Mesothelial cell of epicardium (in vitro differentiated cells): ENCODE measurements around the gene FRMD7. TPM values are rescaled to one million over a fixed set of nuclear protein-coding genes. Genes with fewer than 3 reads are reported as not detected.

Source experiments
- DNase-seq, 2 experiments: peaks; one replicate each; pipeline ENCODE4 v3.0.0; 2021; ENCODE audit warnings: low spot score in 2 of 2; ENCODE audit not compliant: unreplicated experiment in 2 of 2
- H3K27ac Mint-ChIP-seq: 2 replicates; pipeline ENCODE4 v1.8.0; 2021; ENCODE audit warnings: mixed read lengths
- H3K27me3 Mint-ChIP-seq: 2 replicates; pipeline ENCODE4 v1.8.0; 2021; ENCODE audit warnings: low read depth, mixed read lengths
- H3K36me3 Mint-ChIP-seq: 2 replicates; pipeline ENCODE4 v1.8.0; 2021; ENCODE audit warnings: mixed read lengths
- H3K4me1 Mint-ChIP-seq: 2 replicates; pipeline ENCODE4 v1.8.0; 2021; ENCODE audit warnings: mixed read lengths
- H3K4me3 Mint-ChIP-seq: 2 replicates; pipeline ENCODE4 v1.8.0; 2021; ENCODE audit warnings: mild to moderate bottlenecking, moderate library complexity, mixed read lengths
- H3K9me3 Mint-ChIP-seq: 2 replicates; pipeline ENCODE4 v1.8.0; 2021; ENCODE audit warnings: mixed read lengths
- total RNA-seq: library from RNA; stranded (reverse); gene quantifications from 3 replicates; pipeline ENCODE4 v1.2.1, GENCODE V29; 2021
- TF ChIP-seq, protein P1 (sequence below): fragments of 200-600 bp; sonication (generic); IDR thresholded peaks from one replicate; pipeline ENCODE4 v1.5.0; 2021; ENCODE audit warnings: antibody characterized with exemption; ENCODE audit not compliant: unreplicated experiment

The FRMD7 gene
- total RNA-seq, 1 donor from 2014 or later, result 0.13 TPM

DNA sequence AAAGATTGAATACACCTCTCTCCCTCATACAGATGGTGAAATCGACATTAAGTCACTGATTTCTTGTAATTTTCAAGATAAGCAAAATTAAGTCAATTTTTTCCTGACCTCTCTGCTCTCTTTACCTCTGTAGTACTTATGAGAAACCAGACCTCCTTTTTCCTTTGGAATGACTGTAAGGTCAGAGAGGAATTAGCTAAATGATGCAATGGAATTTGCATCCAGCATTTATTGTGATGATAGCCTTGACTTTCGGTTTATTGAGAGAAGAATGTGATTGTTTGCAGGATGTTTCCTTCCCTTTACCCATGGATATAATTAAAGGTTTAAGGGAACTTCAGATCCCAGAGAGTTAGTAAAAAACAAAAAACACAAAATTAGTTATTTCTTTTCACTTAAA lies 82.4 kb downstream of the FRMD7 start:
- H3K27ac Mint-ChIP-seq, result peak overlapping the region; percentile 92
- H3K27me3 Mint-ChIP-seq, result no peaks in the 10 kb centered on the region
- peaks cover 53% of the 10 kb centered on the region for H3K4me1 Mint-ChIP-seq
- H3K36me3 Mint-ChIP-seq, result no peaks in the 10 kb centered on the region
- H3K9me3 Mint-ChIP-seq, result no peaks in the 10 kb centered on the region
- TF ChIP-seq, protein P1, sequence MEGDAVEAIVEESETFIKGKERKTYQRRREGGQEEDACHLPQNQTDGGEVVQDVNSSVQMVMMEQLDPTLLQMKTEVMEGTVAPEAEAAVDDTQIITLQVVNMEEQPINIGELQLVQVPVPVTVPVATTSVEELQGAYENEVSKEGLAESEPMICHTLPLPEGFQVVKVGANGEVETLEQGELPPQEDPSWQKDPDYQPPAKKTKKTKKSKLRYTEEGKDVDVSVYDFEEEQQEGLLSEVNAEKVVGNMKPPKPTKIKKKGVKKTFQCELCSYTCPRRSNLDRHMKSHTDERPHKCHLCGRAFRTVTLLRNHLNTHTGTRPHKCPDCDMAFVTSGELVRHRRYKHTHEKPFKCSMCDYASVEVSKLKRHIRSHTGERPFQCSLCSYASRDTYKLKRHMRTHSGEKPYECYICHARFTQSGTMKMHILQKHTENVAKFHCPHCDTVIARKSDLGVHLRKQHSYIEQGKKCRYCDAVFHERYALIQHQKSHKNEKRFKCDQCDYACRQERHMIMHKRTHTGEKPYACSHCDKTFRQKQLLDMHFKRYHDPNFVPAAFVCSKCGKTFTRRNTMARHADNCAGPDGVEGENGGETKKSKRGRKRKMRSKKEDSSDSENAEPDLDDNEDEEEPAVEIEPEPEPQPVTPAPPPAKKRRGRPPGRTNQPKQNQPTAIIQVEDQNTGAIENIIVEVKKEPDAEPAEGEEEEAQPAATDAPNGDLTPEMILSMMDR, result no peak
- no peak overlapping the region for H3K4me3 Mint-ChIP-seq
- DNase-seq, result no peak

DNA sequence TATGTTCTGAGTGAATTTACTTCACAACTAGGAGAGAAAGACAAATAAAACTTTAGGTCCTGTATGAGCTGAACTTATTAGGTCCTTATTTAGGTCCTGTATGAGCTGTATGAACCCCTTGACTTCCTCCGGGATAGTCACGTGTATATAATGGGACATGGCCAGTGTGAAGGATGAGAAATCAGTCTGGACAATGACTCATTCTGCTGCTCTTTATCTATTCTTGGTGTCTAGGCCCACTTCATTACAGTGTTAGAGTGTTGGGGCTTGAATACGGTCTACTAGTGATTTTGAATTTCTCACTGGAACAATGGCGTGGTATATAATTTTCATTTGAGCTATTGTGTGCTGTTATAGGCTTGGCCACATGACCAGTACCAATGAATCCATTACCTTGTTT lies 82.9 kb downstream of the FRMD7 start:
- TF ChIP-seq, protein P1, result no peak
- H3K9me3 Mint-ChIP-seq, result no peaks in the 10 kb centered on the region
- peak overlapping the region; percentile 92 for H3K27ac Mint-ChIP-seq
- DNase-seq, result no peak
- H3K4me1 Mint-ChIP-seq, result peaks cover 58% of the 10 kb centered on the region
- H3K4me3 Mint-ChIP-seq, result no peak overlapping the region
- no peaks in the 10 kb centered on the region for H3K36me3 Mint-ChIP-seq
- H3K27me3 Mint-ChIP-seq, result no peaks in the 10 kb centered on the region

DNA sequence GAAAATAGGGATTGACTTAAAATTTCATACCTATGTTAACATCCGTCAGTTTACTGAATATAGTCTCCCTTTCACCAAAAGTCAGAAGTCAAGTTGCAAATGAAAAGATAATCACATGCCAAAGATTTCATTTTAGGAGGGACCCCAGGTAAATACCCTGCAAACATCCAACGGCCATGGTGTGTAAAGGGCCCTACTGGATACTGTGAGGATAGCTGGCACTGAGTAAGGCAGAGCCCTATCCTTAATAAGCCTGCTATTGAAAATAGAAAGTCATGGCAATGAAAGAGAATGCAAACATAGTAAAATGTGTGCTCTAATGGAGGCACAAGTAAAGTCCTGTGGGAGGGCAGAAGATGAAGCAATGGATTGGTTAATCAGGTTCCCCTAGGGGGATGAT lies 83.8 kb downstream of the FRMD7 start:
- H3K4me1 Mint-ChIP-seq, result peaks cover 63% of the 10 kb centered on the region

DNA sequence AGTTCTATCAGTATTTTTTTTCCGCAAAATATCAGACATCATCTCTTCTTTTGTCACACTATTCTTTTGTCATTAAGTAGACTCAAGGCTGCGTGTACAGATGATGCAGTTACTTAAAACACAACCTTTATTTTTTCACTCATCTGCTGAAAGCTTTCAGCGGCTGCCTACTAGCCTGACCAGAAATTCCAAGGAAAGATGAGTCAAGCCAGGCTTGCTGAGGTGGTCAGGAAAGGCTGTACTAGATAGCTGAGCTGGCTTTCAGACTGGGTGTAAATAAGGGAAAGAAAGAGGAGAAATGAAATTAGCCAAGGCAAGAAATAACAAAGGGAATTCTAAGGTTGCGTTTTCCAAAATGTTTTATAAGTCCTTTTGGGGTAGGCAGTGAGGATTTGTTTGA lies 86.8 kb downstream of the FRMD7 start:
- no peaks in the 10 kb centered on the region for H3K27me3 Mint-ChIP-seq
- H3K36me3 Mint-ChIP-seq, result no peaks in the 10 kb centered on the region
- no peak overlapping the region for H3K4me3 Mint-ChIP-seq
- H3K27ac Mint-ChIP-seq, result no peak overlapping the region
- TF ChIP-seq, protein P1, result no peak
- H3K9me3 Mint-ChIP-seq, result no peaks in the 10 kb centered on the region
- no peak for DNase-seq
- H3K4me1 Mint-ChIP-seq, result peaks cover 54% of the 10 kb centered on the region

More for the DNA sequence above, 83.8 kb downstream of the FRMD7 start:
- Mint-ChIP-seq H3K9me3 (no peaks in the 10 kb centered on the region), H3K4me3 (no peak overlapping the region), H3K27me3 (no peaks in the 10 kb centered on the region), H3K36me3 (no peaks in the 10 kb centered on the region), H3K27ac (no peak overlapping the region)
- TF ChIP-seq, protein P1, result no peak
- DNase-seq, result no peak

DNA sequence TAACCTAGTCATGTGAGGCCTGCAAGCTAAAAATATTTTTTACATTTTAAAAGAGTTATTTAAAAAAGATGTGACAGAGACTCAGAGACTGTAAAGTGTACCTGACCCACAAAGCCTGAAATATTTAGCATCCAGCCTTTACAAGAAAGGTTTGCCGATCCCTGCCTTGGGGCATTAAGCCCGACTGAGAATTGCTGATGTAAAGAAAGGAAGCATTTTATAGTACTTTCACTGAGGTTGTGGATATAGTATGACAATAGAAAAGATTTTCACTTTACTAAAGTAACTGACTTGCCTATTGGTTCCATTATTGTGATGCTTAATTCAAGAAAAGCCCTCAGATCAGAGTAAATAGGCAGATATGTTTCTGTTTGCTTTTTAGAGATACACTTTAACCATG lies 87.8 kb downstream of the FRMD7 start:
- H3K27ac Mint-ChIP-seq, result peak overlapping the region; percentile 21
- H3K36me3 Mint-ChIP-seq, result no peaks in the 10 kb centered on the region
- no peak for DNase-seq
- H3K9me3 Mint-ChIP-seq, result no peaks in the 10 kb centered on the region
- peaks cover 49% of the 10 kb centered on the region for H3K4me1 Mint-ChIP-seq
- TF ChIP-seq, protein P1, result no peak
- no peak overlapping the region for H3K4me3 Mint-ChIP-seq
- no peaks in the 10 kb centered on the region for H3K27me3 Mint-ChIP-seq

DNA sequence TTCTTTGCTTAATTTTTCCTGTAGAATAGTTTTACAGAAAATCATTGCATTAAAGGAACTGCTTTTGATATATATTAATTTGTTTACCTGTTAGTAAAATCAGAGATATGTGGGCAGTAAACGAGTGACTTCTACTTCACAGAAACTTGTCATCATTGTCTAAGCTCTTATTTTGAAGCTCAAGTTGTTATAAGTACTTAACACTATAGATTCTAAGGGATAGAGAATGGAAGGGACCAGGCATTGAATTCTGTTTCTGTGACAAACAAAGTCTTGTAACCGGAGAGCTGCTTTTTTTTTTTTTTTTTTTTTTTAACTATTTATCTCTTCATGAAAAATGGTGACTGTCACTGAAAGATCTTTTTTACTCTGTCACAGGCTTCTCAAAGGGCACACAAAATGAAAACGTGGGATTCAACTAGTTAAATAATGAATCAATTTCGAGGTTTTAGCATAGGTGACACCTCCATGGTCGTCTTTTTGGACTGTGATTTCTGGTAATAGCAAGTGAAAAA lies 90.3 kb downstream of the FRMD7 start:
- peaks cover 52% of the 10 kb centered on the region for H3K4me1 Mint-ChIP-seq
- no peaks in the 10 kb centered on the region for H3K9me3 Mint-ChIP-seq
- no peak overlapping the region for H3K4me3 Mint-ChIP-seq
- DNase-seq, result no peak
- no peaks in the 10 kb centered on the region for H3K36me3 Mint-ChIP-seq
- no peak overlapping the region for H3K27ac Mint-ChIP-seq
- no peaks in the 10 kb centered on the region for H3K27me3 Mint-ChIP-seq
- TF ChIP-seq, protein P1, result no peak
